GM12878 (cell line): Measurements from ENCODE around the gene CACNA1A. TPM values are rescaled to one million over a fixed set of nuclear protein-coding genes. Genes with fewer than 3 reads are reported as not detected.

Experiments used
- ATAC-seq: fragments of 200-7000 bp; cut with Tn5 transposase; 3 replicates; pipeline ENCODE4 v1.9.1; 2020; ENCODE audit warnings: mild to moderate bottlenecking, moderate library complexity
- BruUV-seq: library from RNA; stranded (reverse); fragments of 400-500 nt; replicated peaks from 2 replicates; lab custom pipeline; 2021; lab: Mats Ljungman, UMichigan
- CTCF ChIA-PET: fragments of 300-600 bp; sonication (Branson Sonifier 250); formaldehyde crosslinking; extraction: SDS; loops from one replicate; lab custom pipeline; 2021; ENCODE audit warnings: inconsistent platforms; lab: Yijun Ruan, JAX
- POLR2A ChIA-PET: fragments of 350-600 bp; formaldehyde crosslinking; extraction: SDS; loops from one replicate; lab custom pipeline; 2021; ENCODE audit warnings: inconsistent platforms; lab: Charles Lee
- RAD21 ChIA-PET: fragments of 300-600 bp; sonication (Branson Sonifier 250); formaldehyde crosslinking; loops from one replicate; lab custom pipeline; 2023; ENCODE audit warnings: antibody characterized with exemption; ENCODE audit not compliant: unreplicated experiment; lab: Charles Lee
- SMC1A ChIA-PET: fragments of 300-600 bp; sonication (Branson Sonifier 250); formaldehyde crosslinking; loops from one replicate; lab custom pipeline; 2023; ENCODE audit not compliant: unreplicated experiment, uncharacterized antibody; lab: Charles Lee
- DNase-seq: peaks from one replicate; pipeline ENCODE4 v3.0.0-alpha.2; 2011; ENCODE audit warnings: low read depth, low spot score
- FAIRE-seq: peaks from 3 replicates; lab custom pipeline; 2011; peaks lifted over from hg19 to GRCh38; lab: Jason Lieb, UNC
- H2AFZ ChIP-seq: 2 replicates; pipeline ENCODE4 v1.6.0; 2011; ENCODE audit warnings: low read depth, low read length, control low read depth; ENCODE audit not compliant: control insufficient read depth
- H3K27ac ChIP-seq: 2 replicates; pipeline ENCODE4 v1.5.1; 2011; ENCODE audit warnings: control low read depth; ENCODE audit not compliant: control insufficient read depth, insufficient read depth
- H3K27me3 ChIP-seq, 2 experiments: replicated peaks in 1 of 2; 2 replicates each; pipeline versions ENCODE4 v1.6.0 to v1.6.1; 2011; ENCODE audit warnings: low read length in 1 of 2; ENCODE audit not compliant: control insufficient read depth in 2 of 2, insufficient read depth in 2 of 2
- H3K36me3 ChIP-seq, 2 experiments: 2 replicates each; pipeline ENCODE4 v1.5.1; 2011; ENCODE audit warnings: low read length in 1 of 2; ENCODE audit not compliant: control insufficient read depth in 2 of 2, insufficient read depth in 2 of 2
- H3K4me1 ChIP-seq: 2 replicates; pipeline ENCODE4 v1.6.1; 2011; ENCODE audit warnings: mild to moderate bottlenecking, low read length, moderate library complexity, mixed read lengths; ENCODE audit not compliant: control insufficient read depth, insufficient read depth
- H3K4me2 ChIP-seq: 2 replicates; pipeline ENCODE4 v1.6.0; 2011; ENCODE audit warnings: control low read depth; ENCODE audit not compliant: control insufficient read depth, insufficient read depth
- H3K4me3 ChIP-seq: fragments of 200-600 bp; sonication (generic); 2 replicates; pipeline ENCODE4 v1.5.1; 2016
- H3K79me2 ChIP-seq: 2 replicates; pipeline ENCODE4 v1.6.0; 2011; ENCODE audit warnings: low read length; ENCODE audit not compliant: control insufficient read depth, insufficient read depth
- H3K9ac ChIP-seq: 2 replicates; pipeline ENCODE4 v1.8.0; 2011; ENCODE audit warnings: low read length, control low read depth, mixed read lengths; ENCODE audit not compliant: control insufficient read depth, insufficient read depth
- H3K9me3 ChIP-seq: replicated peaks from 3 replicates; pipeline ENCODE4 v1.5.1; 2011; ENCODE audit warnings: mild to moderate bottlenecking, low read length; ENCODE audit not compliant: control insufficient read depth, insufficient read depth
- H4K20me1 ChIP-seq: 2 replicates; pipeline ENCODE4 v1.6.0; 2011; ENCODE audit not compliant: control insufficient read depth, insufficient read depth
- EGR1 ChIP-seq, 2 experiments: IDR thresholded peaks; 1 replicate in 1 of 2; 2 replicates in 1 of 2; pipeline ENCODE4 v1.6.1; 2011 to 2012; ENCODE audit warnings: low read depth in 2 of 2, low read length in 2 of 2, borderline replicate concordance in 1 of 2, mild to moderate bottlenecking in 1 of 2, moderate library complexity in 1 of 2
- HDAC2 ChIP-seq: fragments of 200-600 bp; sonication (generic); IDR thresholded peaks from 2 replicates; pipeline ENCODE4 v1.6.1; 2017
- HDGF ChIP-seq: fragments of 450-650 bp; IDR thresholded peaks from 2 replicates; pipeline ENCODE4 v1.6.1; 2016; ENCODE audit warnings: antibody characterized with exemption
- IRF4 ChIP-seq: IDR thresholded peaks from 2 replicates; pipeline ENCODE4 v1.6.1; 2011; ENCODE audit warnings: low read depth, low read length
- JUNB ChIP-seq: IDR thresholded peaks from 2 replicates; pipeline ENCODE4 v1.6.1; 2016; ENCODE audit warnings: antibody characterized with exemption, mild to moderate bottlenecking
- KDM1A ChIP-seq: fragments of 200-600 bp; sonication (generic); IDR thresholded peaks from 2 replicates; pipeline ENCODE4 v1.6.1; 2016; ENCODE audit warnings: borderline replicate concordance
- MEF2B ChIP-seq: fragments of 450-650 bp; IDR thresholded peaks from 2 replicates; pipeline ENCODE4 v1.6.1; 2018; ENCODE audit warnings: mild to moderate bottlenecking, moderate library complexity; ENCODE audit not compliant: partially characterized antibody, poor library complexity, severe bottlenecking
- NRF1 ChIP-seq: conservative IDR thresholded peaks from 2 replicates; pipeline ENCODE4 v1.6.1; 2011; ENCODE audit warnings: mild to moderate bottlenecking, low read depth, low read length, improper control_type of control experiment
- PML ChIP-seq: IDR thresholded peaks from 2 replicates; pipeline ENCODE4 v1.6.1; 2012; ENCODE audit warnings: low read length, inconsistent platforms
- RBBP5 ChIP-seq: fragments of 200-600 bp; sonication (generic); conservative IDR thresholded peaks from 2 replicates; pipeline ENCODE4 v1.6.1; 2016
- SMC3 ChIP-seq: IDR thresholded peaks from 2 replicates; pipeline ENCODE4 v1.6.1; 2011; ENCODE audit warnings: low read length, improper control_type of control experiment, borderline replicate concordance
- SUPT20H ChIP-seq: IDR thresholded peaks from 2 replicates; pipeline ENCODE4 v1.6.1; 2011; ENCODE audit warnings: low read depth, mild to moderate bottlenecking, low read length, moderate library complexity, borderline replicate concordance; ENCODE audit not compliant: control insufficient read depth
- whole genome bisulfite sequencing: methylation state at CpG from one replicate; pipeline ENCODE4 v1.1.6; 2016; ENCODE audit warnings: low lambda C conversion rate; ENCODE audit not compliant: insufficient replicate concordance, insufficient coverage; ENCODE audit errors: missing lambda C conversion rate; 5-methylcytosine and 5-hydroxymethylcytosine counted together
- in situ Hi-C: fragments of 300-500 bp; cut with MboI; formaldehyde crosslinking; loops from 9 replicates; pipeline ENCODE4 v1.14.3; 2018; ENCODE audit warnings: mixed read lengths
- intact Hi-C: fragments of 100-400 bp; cut with micrococcal nuclease; formaldehyde crosslinking; loops from one replicate; pipeline ENCODE4 v1.14.2; 2022; ENCODE audit not compliant: unreplicated experiment
- polyA plus RNA-seq, 11 experiments: library from polyadenylated mRNA; depleted of rRNA in 4 of 11; unstranded in 6 of 11; stranded (reverse) in 5 of 11; fragments of >200 nt; fragmentation: Nextera tagmentation in 4 of 11; fragmentation: Illumina TruSeq in 1 of 11; extraction: Ambion mirVana in 4 of 11; extraction: Trizol in 1 of 11; gene quantifications; 1 replicate in 1 of 11; 2 replicates in 10 of 11; pipeline versions ENCODE4 v1.2.1 to v1.2.3, GENCODE V29; 2011 to 2016; ENCODE audit warnings: inconsistent platforms in 2 of 11, missing spikeins in 2 of 11, low read depth in 1 of 11
- total RNA-seq, 4 experiments: library from RNA; depleted of rRNA in 3 of 4; stranded (reverse); fragments of >200 nt in 3 of 4; fragmentation: Illumina TruSeq in 1 of 4; extraction: Trizol in 1 of 4; gene quantifications; 2 replicates each; pipeline versions ENCODE4 v1.2.1 to v1.2.3, GENCODE V29; 2013 to 2021
- TF ChIP-seq, protein P1 (sequence below): fragments of 450-650 bp; IDR thresholded peaks from 2 replicates; pipeline ENCODE4 v1.6.1; 2017; ENCODE audit warnings: low read depth, mild to moderate bottlenecking, moderate library complexity
- TF ChIP-seq, protein P2 (sequence below): IDR thresholded peaks from 2 replicates; pipeline ENCODE4 v1.6.1; 2012; ENCODE audit warnings: mild to moderate bottlenecking, low read depth, low read length
- TF ChIP-seq, protein P3 (sequence below): fragments of 450-650 bp; IDR thresholded peaks from 2 replicates; pipeline ENCODE4 v1.6.1; 2016; ENCODE audit warnings: mild to moderate bottlenecking

The CACNA1A gene
- total and polyA plus RNA-seq, 10 of the 15 experiments (the other 5 are each of a cell fraction or from before 2014, with no cell fraction given), result 1.1 to 4.4 (median 2.5) TPM

- SMC1A ChIA-PET, result interaction anchor here (0.6 to 1.0 kb wide), 2 partner anchors 39 to 1327 kb away, joined by 3 read pairs; no protein-coding TSS in a partner anchor
- H4K20me1 ChIP-seq, result no peaks in the 10 kb centered on the region
- in situ Hi-C loops, result no loop called here
- no peaks in the 10 kb centered on the region for H3K9me3 ChIP-seq
- H3K36me3 ChIP-seq, result no peaks in the 10 kb centered on the region
- TF ChIP-seq EGR1 (IDR thresholded peaks at IDR 0.05; ENCODE audit: borderline replicate concordance in 1 of 2, low read depth in 2 of 2, low read length in 2 of 2), result no peak
- no peak for TF ChIP-seq SMC3
- no peak for TF ChIP-seq JUNB
- no peak for TF ChIP-seq HDAC2
- TF ChIP-seq SUPT20H, result no peak
- no peak for TF ChIP-seq NRF1
- no peak for TF ChIP-seq PML
- TF ChIP-seq, protein P1, sequence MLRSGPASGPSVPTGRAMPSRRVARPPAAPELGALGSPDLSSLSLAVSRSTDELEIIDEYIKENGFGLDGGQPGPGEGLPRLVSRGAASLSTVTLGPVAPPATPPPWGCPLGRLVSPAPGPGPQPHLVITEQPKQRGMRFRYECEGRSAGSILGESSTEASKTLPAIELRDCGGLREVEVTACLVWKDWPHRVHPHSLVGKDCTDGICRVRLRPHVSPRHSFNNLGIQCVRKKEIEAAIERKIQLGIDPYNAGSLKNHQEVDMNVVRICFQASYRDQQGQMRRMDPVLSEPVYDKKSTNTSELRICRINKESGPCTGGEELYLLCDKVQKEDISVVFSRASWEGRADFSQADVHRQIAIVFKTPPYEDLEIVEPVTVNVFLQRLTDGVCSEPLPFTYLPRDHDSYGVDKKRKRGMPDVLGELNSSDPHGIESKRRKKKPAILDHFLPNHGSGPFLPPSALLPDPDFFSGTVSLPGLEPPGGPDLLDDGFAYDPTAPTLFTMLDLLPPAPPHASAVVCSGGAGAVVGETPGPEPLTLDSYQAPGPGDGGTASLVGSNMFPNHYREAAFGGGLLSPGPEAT, result no peak
- TF ChIP-seq RBBP5, result no peak
- TF ChIP-seq, protein P2, sequence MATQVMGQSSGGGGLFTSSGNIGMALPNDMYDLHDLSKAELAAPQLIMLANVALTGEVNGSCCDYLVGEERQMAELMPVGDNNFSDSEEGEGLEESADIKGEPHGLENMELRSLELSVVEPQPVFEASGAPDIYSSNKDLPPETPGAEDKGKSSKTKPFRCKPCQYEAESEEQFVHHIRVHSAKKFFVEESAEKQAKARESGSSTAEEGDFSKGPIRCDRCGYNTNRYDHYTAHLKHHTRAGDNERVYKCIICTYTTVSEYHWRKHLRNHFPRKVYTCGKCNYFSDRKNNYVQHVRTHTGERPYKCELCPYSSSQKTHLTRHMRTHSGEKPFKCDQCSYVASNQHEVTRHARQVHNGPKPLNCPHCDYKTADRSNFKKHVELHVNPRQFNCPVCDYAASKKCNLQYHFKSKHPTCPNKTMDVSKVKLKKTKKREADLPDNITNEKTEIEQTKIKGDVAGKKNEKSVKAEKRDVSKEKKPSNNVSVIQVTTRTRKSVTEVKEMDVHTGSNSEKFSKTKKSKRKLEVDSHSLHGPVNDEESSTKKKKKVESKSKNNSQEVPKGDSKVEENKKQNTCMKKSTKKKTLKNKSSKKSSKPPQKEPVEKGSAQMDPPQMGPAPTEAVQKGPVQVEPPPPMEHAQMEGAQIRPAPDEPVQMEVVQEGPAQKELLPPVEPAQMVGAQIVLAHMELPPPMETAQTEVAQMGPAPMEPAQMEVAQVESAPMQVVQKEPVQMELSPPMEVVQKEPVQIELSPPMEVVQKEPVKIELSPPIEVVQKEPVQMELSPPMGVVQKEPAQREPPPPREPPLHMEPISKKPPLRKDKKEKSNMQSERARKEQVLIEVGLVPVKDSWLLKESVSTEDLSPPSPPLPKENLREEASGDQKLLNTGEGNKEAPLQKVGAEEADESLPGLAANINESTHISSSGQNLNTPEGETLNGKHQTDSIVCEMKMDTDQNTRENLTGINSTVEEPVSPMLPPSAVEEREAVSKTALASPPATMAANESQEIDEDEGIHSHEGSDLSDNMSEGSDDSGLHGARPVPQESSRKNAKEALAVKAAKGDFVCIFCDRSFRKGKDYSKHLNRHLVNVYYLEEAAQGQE, result no peak
- no peak for TF ChIP-seq KDM1A
- TF ChIP-seq, protein P3, sequence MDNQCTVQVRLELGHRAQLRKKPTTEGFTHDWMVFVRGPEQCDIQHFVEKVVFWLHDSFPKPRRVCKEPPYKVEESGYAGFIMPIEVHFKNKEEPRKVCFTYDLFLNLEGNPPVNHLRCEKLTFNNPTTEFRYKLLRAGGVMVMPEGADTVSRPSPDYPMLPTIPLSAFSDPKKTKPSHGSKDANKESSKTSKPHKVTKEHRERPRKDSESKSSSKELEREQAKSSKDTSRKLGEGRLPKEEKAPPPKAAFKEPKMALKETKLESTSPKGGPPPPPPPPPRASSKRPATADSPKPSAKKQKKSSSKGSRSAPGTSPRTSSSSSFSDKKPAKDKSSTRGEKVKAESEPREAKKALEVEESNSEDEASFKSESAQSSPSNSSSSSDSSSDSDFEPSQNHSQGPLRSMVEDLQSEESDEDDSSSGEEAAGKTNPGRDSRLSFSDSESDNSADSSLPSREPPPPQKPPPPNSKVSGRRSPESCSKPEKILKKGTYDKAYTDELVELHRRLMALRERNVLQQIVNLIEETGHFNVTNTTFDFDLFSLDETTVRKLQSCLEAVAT, result no peak
- TF ChIP-seq MEF2B, result no peak
- TF ChIP-seq IRF4, result no peak
- no peak for TF ChIP-seq HDGF
- TF ChIP-seq, all 136 proteins: peak for 0
- intact Hi-C loops, result no loop called here
- 62% methylated on average over 8 of the region's 8 CpGs for WGBS
- no peak overlapping the region for H2AFZ ChIP-seq
- no peak overlapping the region for H3K4me2 ChIP-seq
- H3K27me3 ChIP-seq, result no peaks in the 10 kb centered on the region
- H3K27ac ChIP-seq, result no peak overlapping the region
- no peak for DNase-seq
- H3K4me1 ChIP-seq, result peaks cover 20% of the 10 kb centered on the region
- no peak for ATAC-seq
- H3K4me3 ChIP-seq, result no peak overlapping the region
- no TSS peak for BruUV-seq
- RAD21 ChIA-PET, result no interaction called here
- no peaks in the 10 kb centered on the region for H3K79me2 ChIP-seq
- CTCF ChIA-PET, result interaction anchor here (0.9 to 1.8 kb wide), 2 partner anchors 21 to 85 kb away, joined by 3 to 5 read pairs; no protein-coding TSS in a partner anchor
- H3K9ac ChIP-seq, result no peak overlapping the region; the same call in 1 of the 2 replicates
- POLR2A ChIA-PET, result interaction anchor here (0.9 to 1.1 kb wide), 2 partner anchors 12 to 19 kb away, joined by 3 to 4 read pairs; no protein-coding TSS in a partner anchor
- no peak for FAIRE-seq
Measured at GRCh38 chr19:13176345-13176744, 329.9 kb downstream of the CACNA1A start.
